Measurements from ENCODE around the gene CAPN3. TPM values are rescaled to one million over a fixed set of nuclear protein-coding genes. Genes with fewer than 3 reads are reported as not detected.

CAPN3 gene
- polyA plus RNA-seq, 1 donor (not counting 4 experiments of a cell fraction or from before 2014, with no cell fraction given) = 15.8 TPM

GRCh38 chr15:42329161-42329560, 30.1 kb upstream of the CAPN3 start:
- H3K36me3 ChIP-seq (ENCODE audit: control insufficient read depth in 2 of 2, extremely low read depth in 1 of 2, insufficient read depth in 2 of 2, low read length in 2 of 2) = peaks cover 5 to 10% of the 10 kb centered on the region in 2 experiments
- no peaks in the 10 kb centered on the region for H3K79me2 ChIP-seq (ENCODE audit: control insufficient read depth, insufficient read depth, low read length)
- no peak overlapping the region for H3K27ac ChIP-seq (ENCODE audit: control insufficient read depth, insufficient read depth, low read length)
- no peak overlapping the region for H2AFZ ChIP-seq (ENCODE audit: control insufficient read depth, low read length)
- H3K4me1 ChIP-seq (ENCODE audit: control insufficient read depth, extremely low read depth, insufficient read depth, low read length) = no peaks in the 10 kb centered on the region
- H3K9me3 ChIP-seq (ENCODE audit: control insufficient read depth, low read depth, low read length) = no peaks in the 10 kb centered on the region
- H3K9ac ChIP-seq (ENCODE audit: control insufficient read depth, extremely low read depth, insufficient read depth, low read length) = no peak overlapping the region
- H4K20me1 ChIP-seq (ENCODE audit: control insufficient read depth, extremely low read depth, insufficient read depth, low read length) = no peaks in the 10 kb centered on the region
- FAIRE-seq = no peak
- H3K9me1 ChIP-seq (ENCODE audit: control insufficient read depth, extremely low read depth, insufficient read depth, low read length) = no peaks in the 10 kb centered on the region
- H3K27me3 ChIP-seq (ENCODE audit: control insufficient read depth, extremely low read depth, insufficient read depth, low read length) = no peaks in the 10 kb centered on the region
- H3K4me2 ChIP-seq (ENCODE audit: control insufficient read depth, extremely low read depth, insufficient read depth, low read depth, low read length) = no peak overlapping the region
- TF ChIP-seq, protein P1, sequence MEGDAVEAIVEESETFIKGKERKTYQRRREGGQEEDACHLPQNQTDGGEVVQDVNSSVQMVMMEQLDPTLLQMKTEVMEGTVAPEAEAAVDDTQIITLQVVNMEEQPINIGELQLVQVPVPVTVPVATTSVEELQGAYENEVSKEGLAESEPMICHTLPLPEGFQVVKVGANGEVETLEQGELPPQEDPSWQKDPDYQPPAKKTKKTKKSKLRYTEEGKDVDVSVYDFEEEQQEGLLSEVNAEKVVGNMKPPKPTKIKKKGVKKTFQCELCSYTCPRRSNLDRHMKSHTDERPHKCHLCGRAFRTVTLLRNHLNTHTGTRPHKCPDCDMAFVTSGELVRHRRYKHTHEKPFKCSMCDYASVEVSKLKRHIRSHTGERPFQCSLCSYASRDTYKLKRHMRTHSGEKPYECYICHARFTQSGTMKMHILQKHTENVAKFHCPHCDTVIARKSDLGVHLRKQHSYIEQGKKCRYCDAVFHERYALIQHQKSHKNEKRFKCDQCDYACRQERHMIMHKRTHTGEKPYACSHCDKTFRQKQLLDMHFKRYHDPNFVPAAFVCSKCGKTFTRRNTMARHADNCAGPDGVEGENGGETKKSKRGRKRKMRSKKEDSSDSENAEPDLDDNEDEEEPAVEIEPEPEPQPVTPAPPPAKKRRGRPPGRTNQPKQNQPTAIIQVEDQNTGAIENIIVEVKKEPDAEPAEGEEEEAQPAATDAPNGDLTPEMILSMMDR (optimal IDR thresholded peaks at IDR 0.05 in 1 of 3, IDR thresholded peaks at IDR 0.05 in 1 of 3, conservative IDR thresholded peaks at IDR 0.05 in 1 of 3; ENCODE audit: extremely low read depth in 1 of 3, insufficient read depth in 2 of 3, low read length in 3 of 3) = no peak
- TF ChIP-seq EZH2 (IDR thresholded peaks at IDR 0.05; ENCODE audit: low read length) = no peak
- DNase-seq (ENCODE audit: low read depth, low spot score) = no peak
- dilution Hi-C loops (cut with MboI; ENCODE audit: extremely low pct_ligation_motif_present, low sequenced_read_pairs) = no loop called here
- no peak overlapping the region for H3K4me3 ChIP-seq (ENCODE audit: control insufficient read depth in 2 of 3, extremely low read depth in 1 of 3, insufficient read depth in 2 of 3, low read depth in 1 of 3, low read length in 3 of 3)

DNA sequence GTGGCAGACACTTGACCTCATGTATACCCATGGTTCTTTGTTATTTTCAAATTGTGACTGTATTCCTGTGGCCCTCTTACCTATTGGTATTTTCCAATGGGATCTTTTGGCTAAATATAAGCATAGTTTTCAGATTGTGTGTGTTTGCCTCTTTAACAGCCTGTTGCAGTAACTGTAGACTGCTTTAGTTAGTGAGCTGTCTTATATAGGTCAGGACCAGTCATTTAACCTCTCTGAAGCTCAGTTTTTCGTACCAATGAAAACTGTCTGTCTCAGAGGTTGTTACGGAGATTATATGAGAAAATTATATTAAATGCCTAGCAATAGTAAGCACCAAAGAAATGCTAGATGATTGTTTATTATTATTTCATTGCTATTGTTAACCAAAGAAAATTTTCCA, 29.3 kb upstream of the CAPN3 start:
- Histone ChIP-seq H3K4me2 (ENCODE audit: control insufficient read depth, extremely low read depth, insufficient read depth, low read depth, low read length) (no peak overlapping the region), H3K4me1 (ENCODE audit: control insufficient read depth, extremely low read depth, insufficient read depth, low read length) (no peaks in the 10 kb centered on the region), H3K36me3 (ENCODE audit: control insufficient read depth in 2 of 2, extremely low read depth in 1 of 2, insufficient read depth in 2 of 2, low read length in 2 of 2) (peaks cover 5 to 10% of the 10 kb centered on the region in 2 experiments), H3K4me3 (ENCODE audit: control insufficient read depth in 2 of 3, extremely low read depth in 1 of 3, insufficient read depth in 2 of 3, low read depth in 1 of 3, low read length in 3 of 3) (no peak overlapping the region), H3K9ac (ENCODE audit: control insufficient read depth, extremely low read depth, insufficient read depth, low read length) (no peak overlapping the region), H3K9me1 (ENCODE audit: control insufficient read depth, extremely low read depth, insufficient read depth, low read length) (no peaks in the 10 kb centered on the region), H3K79me2 (ENCODE audit: control insufficient read depth, insufficient read depth, low read length) (no peaks in the 10 kb centered on the region), H3K9me3 (ENCODE audit: control insufficient read depth, low read depth, low read length) (no peaks in the 10 kb centered on the region), H3K27ac (ENCODE audit: control insufficient read depth, insufficient read depth, low read length) (no peak overlapping the region), H3K27me3 (ENCODE audit: control insufficient read depth, extremely low read depth, insufficient read depth, low read length) (no peaks in the 10 kb centered on the region), H4K20me1 (ENCODE audit: control insufficient read depth, extremely low read depth, insufficient read depth, low read length) (no peaks in the 10 kb centered on the region), H2AFZ (ENCODE audit: control insufficient read depth, low read length) (no peak overlapping the region)
- TF ChIP-seq, protein P1 (optimal IDR thresholded peaks at IDR 0.05 in 1 of 3, IDR thresholded peaks at IDR 0.05 in 1 of 3, conservative IDR thresholded peaks at IDR 0.05 in 1 of 3; ENCODE audit: extremely low read depth in 1 of 3, insufficient read depth in 2 of 3, low read length in 3 of 3) = no peak
- TF ChIP-seq EZH2 (IDR thresholded peaks at IDR 0.05; ENCODE audit: low read length) = no peak
- dilution Hi-C loops (cut with MboI; ENCODE audit: extremely low pct_ligation_motif_present, low sequenced_read_pairs) = no loop called here
- FAIRE-seq (no peak), DNase-seq (ENCODE audit: low read depth, low spot score) (no peak)
